WTC11 (cell line): Measurements from ENCODE around the gene RBMS1. TPM values are rescaled to one million over a fixed set of nuclear protein-coding genes. Genes with fewer than 3 reads are reported as not detected.

Experiments
- ATAC-seq: fragments of 200-7000 bp; cut with Tn5 transposase; 2 replicates; pipeline ENCODE4 v1.10.0; 2021; ENCODE audit warnings: mild to moderate bottlenecking, moderate library complexity
- CTCF ChIA-PET: fragments of 300-600 bp; sonication (Branson Sonifier 250); formaldehyde crosslinking; loops from one replicate; lab custom pipeline; 2021; ENCODE audit warnings: antibody characterized with exemption; lab: Charles Lee
- POLR2A ChIA-PET: fragments of 350-600 bp; sonication (Branson Sonifier 250); formaldehyde crosslinking; loops from one replicate; lab custom pipeline; 2021; ENCODE audit warnings: antibody characterized with exemption; lab: Charles Lee
- DNase-seq: peaks from one replicate; pipeline ENCODE4 v3.0.0; 2021; ENCODE audit warnings: low spot score
- H3K27ac Mint-ChIP-seq: 2 replicates; pipeline ENCODE4 v1.8.0; 2021; ENCODE audit warnings: mixed read lengths
- H3K27me3 Mint-ChIP-seq: 2 replicates; pipeline ENCODE4 v1.8.0; 2021; ENCODE audit warnings: low read depth, mild to moderate bottlenecking, moderate library complexity, mixed read lengths
- H3K36me3 Mint-ChIP-seq: 2 replicates; pipeline ENCODE4 v1.8.0; 2021; ENCODE audit warnings: mixed read lengths
- H3K4me1 Mint-ChIP-seq: 2 replicates; pipeline ENCODE4 v1.8.0; 2022; ENCODE audit warnings: mixed read lengths
- H3K4me3 Mint-ChIP-seq: 2 replicates; pipeline ENCODE4 v1.8.0; 2021; ENCODE audit warnings: mild to moderate bottlenecking, moderate library complexity, mixed read lengths
- H3K9me3 Mint-ChIP-seq: 2 replicates; pipeline ENCODE4 v1.8.0; 2021; ENCODE audit warnings: mixed read lengths
- GTF2I ChIP-seq: fragments of 250-450 bp; sonication (Bioruptor Pico); conservative IDR thresholded peaks from 2 replicates; pipeline ENCODE4 v1.4.0; 2021; ENCODE audit warnings: mild to moderate bottlenecking
- JAZF1 ChIP-seq: fragments of 250-450 bp; sonication (Bioruptor Pico); IDR thresholded peaks from 2 replicates; pipeline ENCODE4 v1.9.0; 2021; ENCODE audit warnings: moderate library complexity, mild to moderate bottlenecking, inconsistent platforms
- NR2C2 ChIP-seq: sonication (generic); formaldehyde crosslinking; IDR thresholded peaks from 2 replicates; pipeline ENCODE4 v1.8.0; 2022; ENCODE audit warnings: mild to moderate bottlenecking, missing genetic modification reagents
- TCF7 ChIP-seq: sonication (generic); formaldehyde crosslinking; IDR thresholded peaks from 2 replicates; pipeline ENCODE4 v1.8.0; 2022; ENCODE audit warnings: mild to moderate bottlenecking, low read depth, missing genetic modification reagents, moderate library complexity
- total RNA-seq: library from RNA; stranded (reverse); gene quantifications from 3 replicates; pipeline ENCODE4 v1.2.3, GENCODE V29; 2021
- TF ChIP-seq, protein P1 (sequence below): sonication (generic); formaldehyde crosslinking; IDR thresholded peaks from 2 replicates; pipeline ENCODE4 v1.8.0; 2022; ENCODE audit warnings: missing genetic modification reagents
- TF ChIP-seq, protein P2 (sequence below): sonication (generic); formaldehyde crosslinking; IDR thresholded peaks from 2 replicates; pipeline ENCODE4 v1.8.0; 2023; ENCODE audit warnings: mild to moderate bottlenecking, missing genetic modification reagents
- TF ChIP-seq, protein P3 (sequence below): sonication (generic); formaldehyde crosslinking; IDR thresholded peaks from 2 replicates; pipeline ENCODE4 v1.8.1; 2023; ENCODE audit warnings: mild to moderate bottlenecking, missing genetic modification reagents
- TF ChIP-seq, protein P4 (sequence below): fragments of 250-450 bp; sonication (Bioruptor Pico); IDR thresholded peaks from 2 replicates; pipeline ENCODE4 v1.8.0; 2021; ENCODE audit warnings: mild to moderate bottlenecking
- TF ChIP-seq, protein P5 (sequence below): sonication (generic); formaldehyde crosslinking; IDR thresholded peaks from 2 replicates; pipeline ENCODE4 v1.8.0; 2022; ENCODE audit warnings: mild to moderate bottlenecking, missing genetic modification reagents
- TF ChIP-seq, protein P6 (sequence below): sonication (generic); formaldehyde crosslinking; conservative IDR thresholded peaks from 2 replicates; pipeline ENCODE4 v1.8.1; 2023; ENCODE audit warnings: mild to moderate bottlenecking, low read depth, missing genetic modification reagents, moderate library complexity
- TF ChIP-seq, protein P7 (sequence below): sonication (generic); formaldehyde crosslinking; IDR thresholded peaks from 2 replicates; pipeline ENCODE4 v1.8.1; 2023; ENCODE audit warnings: mild to moderate bottlenecking, missing genetic modification reagents, borderline replicate concordance
- TF ChIP-seq, protein P8 (sequence below): sonication (generic); formaldehyde crosslinking; IDR thresholded peaks from 2 replicates; pipeline ENCODE4 v1.8.0; 2022; ENCODE audit warnings: mild to moderate bottlenecking, missing genetic modification reagents

Gene RBMS1
- total RNA-seq, 1 experiment from 2014 or later: 56.3 TPM

DNA sequence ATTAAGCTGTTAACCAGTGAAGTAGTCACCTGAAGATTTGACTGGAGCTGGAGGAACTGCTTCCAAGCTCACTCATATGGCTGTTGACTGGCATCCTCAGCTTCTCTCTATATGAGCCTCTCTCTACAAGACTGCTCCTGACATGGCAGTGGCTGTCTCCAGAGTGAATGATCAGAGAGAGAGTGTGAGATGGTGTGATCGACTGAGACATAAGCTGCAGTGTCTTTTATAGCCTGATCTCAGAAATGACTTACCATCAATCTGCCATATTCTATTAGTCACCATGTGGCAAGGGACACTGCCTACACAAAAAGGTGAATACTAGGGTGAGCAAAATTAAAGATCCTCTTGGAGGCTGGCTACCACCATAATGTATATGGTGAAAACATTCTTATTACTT, 7.8 kb upstream of the RBMS1 start (continued):
- TF ChIP-seq JAZF1 (CRISPR knock-in tag): no peak
- TF ChIP-seq, protein P1, sequence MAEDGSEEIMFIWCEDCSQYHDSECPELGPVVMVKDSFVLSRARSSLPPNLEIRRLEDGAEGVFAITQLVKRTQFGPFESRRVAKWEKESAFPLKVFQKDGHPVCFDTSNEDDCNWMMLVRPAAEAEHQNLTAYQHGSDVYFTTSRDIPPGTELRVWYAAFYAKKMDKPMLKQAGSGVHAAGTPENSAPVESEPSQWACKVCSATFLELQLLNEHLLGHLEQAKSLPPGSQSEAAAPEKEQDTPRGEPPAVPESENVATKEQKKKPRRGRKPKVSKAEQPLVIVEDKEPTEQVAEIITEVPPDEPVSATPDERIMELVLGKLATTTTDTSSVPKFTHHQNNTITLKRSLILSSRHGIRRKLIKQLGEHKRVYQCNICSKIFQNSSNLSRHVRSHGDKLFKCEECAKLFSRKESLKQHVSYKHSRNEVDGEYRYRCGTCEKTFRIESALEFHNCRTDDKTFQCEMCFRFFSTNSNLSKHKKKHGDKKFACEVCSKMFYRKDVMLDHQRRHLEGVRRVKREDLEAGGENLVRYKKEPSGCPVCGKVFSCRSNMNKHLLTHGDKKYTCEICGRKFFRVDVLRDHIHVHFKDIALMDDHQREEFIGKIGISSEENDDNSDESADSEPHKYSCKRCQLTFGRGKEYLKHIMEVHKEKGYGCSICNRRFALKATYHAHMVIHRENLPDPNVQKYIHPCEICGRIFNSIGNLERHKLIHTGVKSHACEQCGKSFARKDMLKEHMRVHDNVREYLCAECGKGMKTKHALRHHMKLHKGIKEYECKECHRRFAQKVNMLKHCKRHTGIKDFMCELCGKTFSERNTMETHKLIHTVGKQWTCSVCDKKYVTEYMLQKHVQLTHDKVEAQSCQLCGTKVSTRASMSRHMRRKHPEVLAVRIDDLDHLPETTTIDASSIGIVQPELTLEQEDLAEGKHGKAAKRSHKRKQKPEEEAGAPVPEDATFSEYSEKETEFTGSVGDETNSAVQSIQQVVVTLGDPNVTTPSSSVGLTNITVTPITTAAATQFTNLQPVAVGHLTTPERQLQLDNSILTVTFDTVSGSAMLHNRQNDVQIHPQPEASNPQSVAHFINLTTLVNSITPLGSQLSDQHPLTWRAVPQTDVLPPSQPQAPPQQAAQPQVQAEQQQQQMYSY: no peak
- TF ChIP-seq, protein P2, sequence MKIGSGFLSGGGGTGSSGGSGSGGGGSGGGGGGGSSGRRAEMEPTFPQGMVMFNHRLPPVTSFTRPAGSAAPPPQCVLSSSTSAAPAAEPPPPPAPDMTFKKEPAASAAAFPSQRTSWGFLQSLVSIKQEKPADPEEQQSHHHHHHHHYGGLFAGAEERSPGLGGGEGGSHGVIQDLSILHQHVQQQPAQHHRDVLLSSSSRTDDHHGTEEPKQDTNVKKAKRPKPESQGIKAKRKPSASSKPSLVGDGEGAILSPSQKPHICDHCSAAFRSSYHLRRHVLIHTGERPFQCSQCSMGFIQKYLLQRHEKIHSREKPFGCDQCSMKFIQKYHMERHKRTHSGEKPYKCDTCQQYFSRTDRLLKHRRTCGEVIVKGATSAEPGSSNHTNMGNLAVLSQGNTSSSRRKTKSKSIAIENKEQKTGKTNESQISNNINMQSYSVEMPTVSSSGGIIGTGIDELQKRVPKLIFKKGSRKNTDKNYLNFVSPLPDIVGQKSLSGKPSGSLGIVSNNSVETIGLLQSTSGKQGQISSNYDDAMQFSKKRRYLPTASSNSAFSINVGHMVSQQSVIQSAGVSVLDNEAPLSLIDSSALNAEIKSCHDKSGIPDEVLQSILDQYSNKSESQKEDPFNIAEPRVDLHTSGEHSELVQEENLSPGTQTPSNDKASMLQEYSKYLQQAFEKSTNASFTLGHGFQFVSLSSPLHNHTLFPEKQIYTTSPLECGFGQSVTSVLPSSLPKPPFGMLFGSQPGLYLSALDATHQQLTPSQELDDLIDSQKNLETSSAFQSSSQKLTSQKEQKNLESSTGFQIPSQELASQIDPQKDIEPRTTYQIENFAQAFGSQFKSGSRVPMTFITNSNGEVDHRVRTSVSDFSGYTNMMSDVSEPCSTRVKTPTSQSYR: no peak
- TF ChIP-seq, protein P3, sequence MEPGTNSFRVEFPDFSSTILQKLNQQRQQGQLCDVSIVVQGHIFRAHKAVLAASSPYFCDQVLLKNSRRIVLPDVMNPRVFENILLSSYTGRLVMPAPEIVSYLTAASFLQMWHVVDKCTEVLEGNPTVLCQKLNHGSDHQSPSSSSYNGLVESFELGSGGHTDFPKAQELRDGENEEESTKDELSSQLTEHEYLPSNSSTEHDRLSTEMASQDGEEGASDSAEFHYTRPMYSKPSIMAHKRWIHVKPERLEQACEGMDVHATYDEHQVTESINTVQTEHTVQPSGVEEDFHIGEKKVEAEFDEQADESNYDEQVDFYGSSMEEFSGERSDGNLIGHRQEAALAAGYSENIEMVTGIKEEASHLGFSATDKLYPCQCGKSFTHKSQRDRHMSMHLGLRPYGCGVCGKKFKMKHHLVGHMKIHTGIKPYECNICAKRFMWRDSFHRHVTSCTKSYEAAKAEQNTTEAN (CRISPR knock-in tag): no peak

DNA sequence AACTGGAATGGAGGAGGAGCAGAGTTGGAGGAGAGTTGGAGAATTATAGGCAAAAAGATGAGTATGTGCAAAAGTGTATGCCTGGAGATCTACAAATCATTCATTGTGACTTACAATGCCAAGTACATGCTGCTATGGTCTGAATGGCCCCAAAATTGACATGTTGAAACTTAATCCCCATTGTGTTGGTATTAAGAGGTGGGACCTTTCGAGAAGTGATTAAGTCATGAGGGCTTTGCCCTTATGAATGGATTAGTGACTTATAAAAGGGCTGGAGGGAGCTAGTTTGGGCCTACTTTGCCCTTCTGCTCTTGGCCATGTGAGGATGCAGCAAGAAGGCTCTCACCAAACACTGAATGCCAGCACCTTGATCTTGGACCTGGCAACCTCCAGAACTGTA, 6.3 kb upstream of the RBMS1 start:
- ChIA-PET CTCF (no interaction called here), POLR2A (no interaction called here)
- no peak for ATAC-seq
- no peak for DNase-seq
- Mint-ChIP-seq H3K36me3 (no peaks in the 10 kb centered on the region), H3K27me3 (no peaks in the 10 kb centered on the region), H3K9me3 (no peaks in the 10 kb centered on the region), H3K27ac (no peak overlapping the region), H3K4me1 (0 out of 2 replicates have a peak, but pooled peaks cover 2% of the 10 kb centered on the region), H3K4me3 (no peak overlapping the region)
- TF ChIP-seq NR2C2 (CRISPR knock-in tag) (no peak), TCF7 (no peak), GTF2I (CRISPR knock-in tag) (no peak)
- TF ChIP-seq, protein P4, sequence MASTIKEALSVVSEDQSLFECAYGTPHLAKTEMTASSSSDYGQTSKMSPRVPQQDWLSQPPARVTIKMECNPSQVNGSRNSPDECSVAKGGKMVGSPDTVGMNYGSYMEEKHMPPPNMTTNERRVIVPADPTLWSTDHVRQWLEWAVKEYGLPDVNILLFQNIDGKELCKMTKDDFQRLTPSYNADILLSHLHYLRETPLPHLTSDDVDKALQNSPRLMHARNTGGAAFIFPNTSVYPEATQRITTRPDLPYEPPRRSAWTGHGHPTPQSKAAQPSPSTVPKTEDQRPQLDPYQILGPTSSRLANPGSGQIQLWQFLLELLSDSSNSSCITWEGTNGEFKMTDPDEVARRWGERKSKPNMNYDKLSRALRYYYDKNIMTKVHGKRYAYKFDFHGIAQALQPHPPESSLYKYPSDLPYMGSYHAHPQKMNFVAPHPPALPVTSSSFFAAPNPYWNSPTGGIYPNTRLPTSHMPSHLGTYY (CRISPR knock-in tag): no peak
- TF ChIP-seq, protein P5, sequence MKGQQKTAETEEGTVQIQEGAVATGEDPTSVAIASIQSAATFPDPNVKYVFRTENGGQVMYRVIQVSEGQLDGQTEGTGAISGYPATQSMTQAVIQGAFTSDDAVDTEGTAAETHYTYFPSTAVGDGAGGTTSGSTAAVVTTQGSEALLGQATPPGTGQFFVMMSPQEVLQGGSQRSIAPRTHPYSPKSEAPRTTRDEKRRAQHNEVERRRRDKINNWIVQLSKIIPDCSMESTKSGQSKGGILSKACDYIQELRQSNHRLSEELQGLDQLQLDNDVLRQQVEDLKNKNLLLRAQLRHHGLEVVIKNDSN (CRISPR knock-in tag): no peak
- TF ChIP-seq, protein P6, sequence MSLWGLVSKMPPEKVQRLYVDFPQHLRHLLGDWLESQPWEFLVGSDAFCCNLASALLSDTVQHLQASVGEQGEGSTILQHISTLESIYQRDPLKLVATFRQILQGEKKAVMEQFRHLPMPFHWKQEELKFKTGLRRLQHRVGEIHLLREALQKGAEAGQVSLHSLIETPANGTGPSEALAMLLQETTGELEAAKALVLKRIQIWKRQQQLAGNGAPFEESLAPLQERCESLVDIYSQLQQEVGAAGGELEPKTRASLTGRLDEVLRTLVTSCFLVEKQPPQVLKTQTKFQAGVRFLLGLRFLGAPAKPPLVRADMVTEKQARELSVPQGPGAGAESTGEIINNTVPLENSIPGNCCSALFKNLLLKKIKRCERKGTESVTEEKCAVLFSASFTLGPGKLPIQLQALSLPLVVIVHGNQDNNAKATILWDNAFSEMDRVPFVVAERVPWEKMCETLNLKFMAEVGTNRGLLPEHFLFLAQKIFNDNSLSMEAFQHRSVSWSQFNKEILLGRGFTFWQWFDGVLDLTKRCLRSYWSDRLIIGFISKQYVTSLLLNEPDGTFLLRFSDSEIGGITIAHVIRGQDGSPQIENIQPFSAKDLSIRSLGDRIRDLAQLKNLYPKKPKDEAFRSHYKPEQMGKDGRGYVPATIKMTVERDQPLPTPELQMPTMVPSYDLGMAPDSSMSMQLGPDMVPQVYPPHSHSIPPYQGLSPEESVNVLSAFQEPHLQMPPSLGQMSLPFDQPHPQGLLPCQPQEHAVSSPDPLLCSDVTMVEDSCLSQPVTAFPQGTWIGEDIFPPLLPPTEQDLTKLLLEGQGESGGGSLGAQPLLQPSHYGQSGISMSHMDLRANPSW (CRISPR knock-in tag): no peak
- TF ChIP-seq, protein P7, sequence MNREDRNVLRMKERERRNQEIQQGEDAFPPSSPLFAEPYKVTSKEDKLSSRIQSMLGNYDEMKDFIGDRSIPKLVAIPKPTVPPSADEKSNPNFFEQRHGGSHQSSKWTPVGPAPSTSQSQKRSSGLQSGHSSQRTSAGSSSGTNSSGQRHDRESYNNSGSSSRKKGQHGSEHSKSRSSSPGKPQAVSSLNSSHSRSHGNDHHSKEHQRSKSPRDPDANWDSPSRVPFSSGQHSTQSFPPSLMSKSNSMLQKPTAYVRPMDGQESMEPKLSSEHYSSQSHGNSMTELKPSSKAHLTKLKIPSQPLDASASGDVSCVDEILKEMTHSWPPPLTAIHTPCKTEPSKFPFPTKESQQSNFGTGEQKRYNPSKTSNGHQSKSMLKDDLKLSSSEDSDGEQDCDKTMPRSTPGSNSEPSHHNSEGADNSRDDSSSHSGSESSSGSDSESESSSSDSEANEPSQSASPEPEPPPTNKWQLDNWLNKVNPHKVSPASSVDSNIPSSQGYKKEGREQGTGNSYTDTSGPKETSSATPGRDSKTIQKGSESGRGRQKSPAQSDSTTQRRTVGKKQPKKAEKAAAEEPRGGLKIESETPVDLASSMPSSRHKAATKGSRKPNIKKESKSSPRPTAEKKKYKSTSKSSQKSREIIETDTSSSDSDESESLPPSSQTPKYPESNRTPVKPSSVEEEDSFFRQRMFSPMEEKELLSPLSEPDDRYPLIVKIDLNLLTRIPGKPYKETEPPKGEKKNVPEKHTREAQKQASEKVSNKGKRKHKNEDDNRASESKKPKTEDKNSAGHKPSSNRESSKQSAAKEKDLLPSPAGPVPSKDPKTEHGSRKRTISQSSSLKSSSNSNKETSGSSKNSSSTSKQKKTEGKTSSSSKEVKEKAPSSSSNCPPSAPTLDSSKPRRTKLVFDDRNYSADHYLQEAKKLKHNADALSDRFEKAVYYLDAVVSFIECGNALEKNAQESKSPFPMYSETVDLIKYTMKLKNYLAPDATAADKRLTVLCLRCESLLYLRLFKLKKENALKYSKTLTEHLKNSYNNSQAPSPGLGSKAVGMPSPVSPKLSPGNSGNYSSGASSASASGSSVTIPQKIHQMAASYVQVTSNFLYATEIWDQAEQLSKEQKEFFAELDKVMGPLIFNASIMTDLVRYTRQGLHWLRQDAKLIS (CRISPR knock-in tag): no peak
- TF ChIP-seq, protein P8, sequence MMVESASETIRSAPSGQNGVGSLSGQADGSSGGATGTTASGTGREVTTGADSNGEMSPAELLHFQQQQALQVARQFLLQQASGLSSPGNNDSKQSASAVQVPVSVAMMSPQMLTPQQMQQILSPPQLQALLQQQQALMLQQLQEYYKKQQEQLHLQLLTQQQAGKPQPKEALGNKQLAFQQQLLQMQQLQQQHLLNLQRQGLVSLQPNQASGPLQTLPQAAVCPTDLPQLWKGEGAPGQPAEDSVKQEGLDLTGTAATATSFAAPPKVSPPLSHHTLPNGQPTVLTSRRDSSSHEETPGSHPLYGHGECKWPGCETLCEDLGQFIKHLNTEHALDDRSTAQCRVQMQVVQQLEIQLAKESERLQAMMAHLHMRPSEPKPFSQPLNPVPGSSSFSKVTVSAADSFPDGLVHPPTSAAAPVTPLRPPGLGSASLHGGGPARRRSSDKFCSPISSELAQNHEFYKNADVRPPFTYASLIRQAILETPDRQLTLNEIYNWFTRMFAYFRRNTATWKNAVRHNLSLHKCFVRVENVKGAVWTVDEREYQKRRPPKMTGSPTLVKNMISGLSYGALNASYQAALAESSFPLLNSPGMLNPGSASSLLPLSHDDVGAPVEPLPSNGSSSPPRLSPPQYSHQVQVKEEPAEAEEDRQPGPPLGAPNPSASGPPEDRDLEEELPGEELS (CRISPR knock-in tag): no peak
